IPS-11a (cell line): Measurements from ENCODE around the gene CARMIL1.

Source experiments
- H3K4me3 ChIP-seq: one replicate; pipeline ENCODE4 v1.5.1; 2013; ENCODE audit warnings: low read depth, low read length, control low read depth

CARMIL1 gene

GRCh38 chr6:25332165-25332564 is 53.0 kb downstream of the CARMIL1 start:
- H3K4me3 ChIP-seq: no peak overlapping the region

GRCh38 chr6:25332655-25333071 is 53.5 kb downstream of the CARMIL1 start:
- H3K4me3 ChIP-seq: no peak overlapping the region

GRCh38 chr6:25333471-25333870 is 54.3 kb downstream of the CARMIL1 start:
- H3K4me3 ChIP-seq: no peak overlapping the region

- no peak overlapping the region for H3K4me3 ChIP-seq
Observed at GRCh38 chr6:25334793-25335192, 55.6 kb downstream of the CARMIL1 start.

- no peak overlapping the region for H3K4me3 ChIP-seq
Observed at GRCh38 chr6:25336996-25337395, 57.8 kb downstream of the CARMIL1 start.

- H3K4me3 ChIP-seq: no peak overlapping the region
Observed at GRCh38 chr6:25337431-25337830, 58.3 kb downstream of the CARMIL1 start.

- H3K4me3 ChIP-seq: no peak overlapping the region
Observed at GRCh38 chr6:25340431-25341202, 61.4 kb downstream of the CARMIL1 start.

- no peak overlapping the region for H3K4me3 ChIP-seq
Observed at GRCh38 chr6:25341203-25341552, 62.0 kb downstream of the CARMIL1 start.

- H3K4me3 ChIP-seq: no peak overlapping the region
Observed at GRCh38 chr6:25341923-25342619, 62.9 kb downstream of the CARMIL1 start.

- H3K4me3 ChIP-seq: no peak overlapping the region
Observed at GRCh38 chr6:25342802-25343201, 63.6 kb downstream of the CARMIL1 start.

GRCh38 chr6:25343984-25344383 is 64.8 kb downstream of the CARMIL1 start:
- H3K4me3 ChIP-seq: no peak overlapping the region

GRCh38 chr6:25344827-25345226 is 65.7 kb downstream of the CARMIL1 start:
- no peak overlapping the region for H3K4me3 ChIP-seq

GRCh38 chr6:25346064-25346463 is 66.9 kb downstream of the CARMIL1 start:
- no peak overlapping the region for H3K4me3 ChIP-seq

GRCh38 chr6:25350573-25350972 is 71.4 kb downstream of the CARMIL1 start:
- no peak overlapping the region for H3K4me3 ChIP-seq

GRCh38 chr6:25351485-25351884 is 72.3 kb downstream of the CARMIL1 start:
- H3K4me3 ChIP-seq: no peak overlapping the region

GRCh38 chr6:25352285-25352684 is 73.1 kb downstream of the CARMIL1 start:
- no peak overlapping the region for H3K4me3 ChIP-seq

- H3K4me3 ChIP-seq: no peak overlapping the region
Observed at GRCh38 chr6:25354078-25354932, 75.1 kb downstream of the CARMIL1 start.

- H3K4me3 ChIP-seq: no peak overlapping the region
Observed at GRCh38 chr6:25359191-25359861, 80.2 kb downstream of the CARMIL1 start.

- H3K4me3 ChIP-seq: no peak overlapping the region
Observed at GRCh38 chr6:25359891-25360290, 80.7 kb downstream of the CARMIL1 start.

GRCh38 chr6:25360621-25361020 is 81.4 kb downstream of the CARMIL1 start:
- no peak overlapping the region for H3K4me3 ChIP-seq

- no peak overlapping the region for H3K4me3 ChIP-seq
Observed at GRCh38 chr6:25363427-25363826, 84.3 kb downstream of the CARMIL1 start.
